Activated CD4-positive, alpha-beta T cell treated with anti-CD3 and anti-CD28 coated beads for 24 hours (primary cell): Measurements from ENCODE around the gene ARL15.

ENCODE experiments used
- DNase-seq, 2 donors: peaks; one replicate each; pipeline ENCODE4 v3.0.0-alpha.2; 2020; ENCODE audit warnings: low read depth in 2 of 2

ARL15 gene

DNA sequence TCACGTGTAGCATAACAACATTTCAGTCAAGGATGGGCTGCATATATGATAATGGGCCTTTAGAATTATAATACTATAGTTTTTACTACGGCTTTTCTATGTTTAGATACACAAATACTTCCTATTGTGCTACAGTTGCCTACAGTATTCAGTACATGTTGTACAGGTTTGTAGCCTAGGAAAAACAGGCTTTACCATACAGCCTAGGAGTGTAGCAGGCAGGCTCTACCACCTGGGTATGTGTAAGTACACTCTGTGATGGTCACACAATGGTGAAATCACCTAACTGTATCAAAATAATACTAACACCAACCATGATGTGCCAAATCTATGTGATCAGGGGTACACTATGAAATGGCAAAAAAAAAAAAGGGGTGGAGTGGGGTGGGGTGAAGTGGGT lies 372.9 kb downstream of the ARL15 start:
- no peak for DNase-seq

DNA sequence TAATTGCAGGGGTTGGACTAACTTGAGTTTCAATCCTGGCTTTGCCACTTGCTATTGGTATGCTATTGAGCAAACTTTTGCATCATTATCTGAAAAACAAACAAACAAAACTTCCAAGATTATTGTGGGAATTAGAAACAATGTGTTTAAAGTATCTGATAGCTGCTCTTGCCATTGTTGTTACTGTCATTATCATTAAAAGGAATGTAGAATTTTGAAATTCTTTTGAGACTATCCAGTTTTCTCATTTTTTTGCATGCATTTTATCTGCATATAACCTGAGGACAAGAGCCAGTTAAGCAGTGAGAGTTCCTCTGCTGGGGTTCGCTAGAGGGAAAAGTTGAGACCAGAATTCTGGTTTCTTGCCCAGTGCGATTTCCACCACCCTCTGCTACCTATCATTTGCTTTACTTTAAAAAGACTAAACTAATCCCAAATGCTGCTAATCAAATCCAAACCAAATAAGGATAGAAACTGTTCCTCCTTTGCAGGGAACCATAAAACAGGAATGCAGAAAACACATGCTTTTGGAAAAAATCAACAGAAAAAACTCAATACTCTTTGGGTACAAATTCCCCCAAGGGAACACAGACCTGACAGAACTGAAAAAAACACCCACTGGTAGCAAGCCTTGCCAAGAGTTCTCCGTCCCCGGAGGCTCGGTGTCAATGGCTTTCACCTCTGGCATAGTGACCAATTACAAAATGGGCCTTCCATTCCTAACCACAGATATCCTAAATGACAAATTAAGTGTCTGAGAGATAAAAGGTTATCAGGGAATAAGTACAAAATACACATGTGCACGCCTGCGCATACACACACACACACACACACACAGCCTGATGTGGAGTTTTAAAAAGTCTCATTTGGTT lies 373.7 kb downstream of the ARL15 start:
- DNase-seq, result no peak

DNA sequence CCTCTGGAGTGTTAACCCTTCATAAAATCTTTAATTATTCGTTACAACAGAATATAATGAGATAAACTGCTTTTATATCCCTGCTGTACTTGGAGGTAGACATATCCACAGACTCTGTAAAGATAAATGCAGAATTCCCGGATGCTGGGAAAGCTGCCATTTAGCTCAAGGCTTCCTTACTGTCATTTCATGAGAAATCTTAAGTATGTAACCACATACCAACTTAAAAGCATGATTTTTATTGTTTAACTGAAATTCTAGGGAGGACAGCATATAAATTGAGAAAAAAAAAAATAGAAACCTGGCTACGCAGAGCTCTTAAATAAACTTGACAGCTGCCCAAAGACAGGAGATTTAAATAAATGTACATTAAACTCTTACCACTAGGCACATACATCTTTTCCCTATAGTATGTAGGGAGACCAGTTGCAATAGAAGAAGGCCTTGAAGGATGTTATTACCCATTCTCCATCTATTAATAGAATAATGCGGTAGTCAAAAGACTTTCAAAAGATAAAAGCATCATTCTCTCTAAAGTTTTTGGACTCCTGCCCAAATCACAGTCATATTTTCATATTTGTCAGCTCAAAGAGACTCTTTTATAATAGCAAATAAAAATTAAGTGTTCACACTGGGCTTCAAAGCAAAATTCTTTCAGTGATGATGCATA lies 376.1 kb downstream of the ARL15 start:
- no peak for DNase-seq

DNA sequence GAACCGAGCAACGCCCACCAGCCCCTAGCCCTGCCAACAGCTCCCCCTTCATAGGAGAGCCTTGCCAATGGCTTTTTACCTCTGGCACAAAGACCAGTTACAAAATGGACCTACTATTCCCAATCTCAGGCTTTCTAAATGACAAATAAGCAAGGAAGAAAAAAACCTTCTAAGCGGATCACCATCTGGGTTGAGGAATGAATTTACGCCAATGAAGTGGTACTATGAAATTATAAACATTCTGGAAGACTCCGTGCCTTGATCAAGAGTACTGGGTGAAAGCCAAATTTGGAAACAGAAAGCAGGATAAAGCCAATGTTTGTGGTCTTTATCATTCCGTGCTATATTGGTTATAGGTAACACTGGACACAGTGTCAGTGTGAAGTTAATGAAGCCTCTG lies 378.0 kb downstream of the ARL15 start:
- DNase-seq, result no peak

DNA sequence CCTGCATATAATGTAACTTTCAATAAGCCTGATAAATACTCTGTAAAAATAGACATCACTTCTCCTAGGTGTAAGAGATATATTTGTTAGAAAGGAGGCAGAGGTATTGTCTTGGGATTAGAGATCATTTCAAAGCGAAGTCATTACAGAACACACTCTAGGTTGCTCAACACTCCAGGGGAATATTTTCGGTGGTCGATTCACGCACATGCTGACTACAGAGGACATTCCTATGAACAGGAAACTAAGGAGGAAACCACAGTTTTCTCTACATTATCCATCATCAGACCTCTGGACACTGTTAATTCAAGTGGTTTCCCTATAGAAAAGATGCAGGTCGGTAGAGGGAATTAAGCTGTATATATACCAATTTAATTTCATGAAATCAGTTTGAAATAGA lies 379.9 kb downstream of the ARL15 start:
- DNase-seq, result no peak

DNA sequence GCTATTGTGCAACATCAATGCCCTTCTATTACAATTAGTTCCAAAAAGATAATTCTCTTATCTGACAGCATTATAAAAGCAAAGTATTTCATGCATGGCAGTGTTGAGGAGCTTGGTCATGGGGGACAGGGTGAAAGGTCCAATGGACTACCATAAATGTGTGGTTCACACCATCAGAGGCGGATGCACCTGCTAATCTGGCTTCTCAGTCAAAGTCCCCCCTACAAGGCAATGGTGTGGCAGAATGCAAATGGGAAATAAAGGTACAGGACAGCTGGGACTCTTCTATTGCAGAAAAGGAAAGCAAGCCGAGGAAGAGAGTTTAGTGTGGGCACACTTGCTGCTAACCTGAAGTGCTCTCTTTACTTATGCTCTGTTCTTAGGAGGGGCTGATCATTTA lies 380.8 kb downstream of the ARL15 start:
- no peak for DNase-seq

DNA sequence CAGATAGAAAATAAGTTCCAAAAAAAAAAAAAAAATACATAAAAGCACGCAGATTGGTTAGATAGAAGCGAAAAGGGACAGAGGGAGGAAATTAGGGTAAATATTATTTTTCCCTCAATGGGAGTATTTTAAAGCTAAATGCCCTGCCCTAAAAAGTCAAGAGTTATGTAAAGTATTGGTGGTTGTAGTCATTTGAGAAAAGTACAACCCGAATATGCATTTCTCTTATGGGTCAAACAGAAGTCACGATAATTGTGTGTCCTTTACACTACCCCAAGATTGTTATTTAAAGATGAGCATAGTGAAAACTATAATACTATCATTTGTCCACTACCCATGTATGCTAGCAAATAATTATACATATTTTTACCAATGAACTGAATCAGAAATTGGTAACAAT lies 381.2 kb downstream of the ARL15 start:
- no peak for DNase-seq

DNA sequence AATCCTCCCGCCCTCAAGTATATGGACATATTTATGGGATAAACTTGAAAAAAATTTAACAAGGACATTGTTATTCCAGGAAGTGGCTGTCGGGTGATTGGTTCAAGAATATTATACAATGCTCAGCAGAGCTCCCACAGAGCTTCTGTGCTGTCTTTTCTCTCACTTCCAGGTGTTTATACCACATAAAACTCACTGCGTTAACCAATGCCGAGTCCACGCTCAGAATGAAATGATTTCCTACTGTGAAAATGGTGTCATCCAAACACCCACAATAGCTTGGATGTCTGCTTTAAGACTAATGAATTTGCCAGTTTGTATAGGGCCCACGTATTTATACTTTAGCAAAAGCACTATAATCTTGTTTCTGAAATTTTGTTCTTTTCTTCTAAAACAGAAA lies 381.7 kb downstream of the ARL15 start:
- no peak for DNase-seq

DNA sequence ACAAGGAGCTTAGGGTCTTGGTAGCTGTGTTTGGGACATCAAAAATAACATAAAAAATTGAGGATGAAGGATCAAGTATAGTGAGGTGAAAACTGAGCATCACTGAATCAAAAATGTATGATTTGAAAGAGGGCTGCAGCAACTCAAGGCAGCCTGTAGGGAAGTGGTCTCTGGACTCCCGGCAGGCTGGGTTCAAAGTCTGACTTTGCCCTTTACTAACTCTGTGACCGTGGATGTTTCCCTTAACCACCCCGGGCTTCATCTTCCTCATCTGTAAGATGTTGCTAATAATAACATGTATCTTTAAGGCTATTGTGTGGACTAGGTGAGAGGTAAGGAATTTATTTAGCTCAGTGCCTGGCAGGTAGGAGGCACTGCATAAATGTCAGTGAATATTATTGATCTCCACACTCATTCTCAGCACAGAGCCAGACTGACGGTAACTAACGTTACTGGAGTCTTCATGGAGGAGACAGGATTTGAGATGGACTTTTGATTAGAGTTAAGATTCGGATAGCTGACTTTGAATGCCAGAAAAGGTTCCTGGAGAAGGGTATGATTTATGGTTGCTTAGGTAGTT lies 382.6 kb downstream of the ARL15 start:
- DNase-seq, result no peak

DNA sequence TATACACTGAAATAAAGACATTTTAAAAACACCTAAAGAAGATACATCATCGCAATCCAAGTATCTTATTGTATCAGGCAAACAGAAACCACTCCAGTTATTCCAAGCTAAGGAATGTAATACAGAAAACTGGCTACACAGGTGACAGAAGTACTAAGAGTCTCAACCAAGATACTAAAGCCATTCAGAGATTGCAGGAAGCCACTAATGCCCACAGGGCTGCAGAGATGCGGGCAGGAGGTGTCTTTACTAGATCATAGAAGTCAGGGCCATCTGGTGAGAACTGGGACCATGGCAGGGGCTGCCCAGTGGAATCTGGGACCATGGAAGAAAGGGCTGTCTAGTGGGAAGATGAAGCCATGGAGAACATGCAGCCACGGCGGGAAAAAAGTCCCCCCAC lies 384.3 kb downstream of the ARL15 start:
- no peak for DNase-seq

DNA sequence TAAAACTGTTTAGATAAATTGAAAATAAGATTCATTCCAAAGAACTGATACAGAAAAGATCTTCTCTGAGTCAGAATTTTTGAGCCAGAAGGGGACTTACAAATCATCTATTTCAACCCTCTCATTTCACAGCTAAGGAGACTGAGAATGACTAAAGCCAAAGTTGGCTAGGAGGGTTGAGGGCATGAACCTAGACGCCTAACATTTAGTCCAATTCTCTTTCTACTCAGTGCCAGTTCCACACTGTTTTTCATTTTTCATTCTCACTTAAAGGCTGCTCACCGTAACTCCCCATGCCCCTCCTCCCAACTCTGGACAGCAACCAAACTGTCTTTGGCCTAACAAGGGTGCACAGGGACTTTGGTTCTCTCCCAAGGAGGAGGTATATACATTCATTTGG lies 386.0 kb downstream of the ARL15 start:
- no peak for DNase-seq

DNA sequence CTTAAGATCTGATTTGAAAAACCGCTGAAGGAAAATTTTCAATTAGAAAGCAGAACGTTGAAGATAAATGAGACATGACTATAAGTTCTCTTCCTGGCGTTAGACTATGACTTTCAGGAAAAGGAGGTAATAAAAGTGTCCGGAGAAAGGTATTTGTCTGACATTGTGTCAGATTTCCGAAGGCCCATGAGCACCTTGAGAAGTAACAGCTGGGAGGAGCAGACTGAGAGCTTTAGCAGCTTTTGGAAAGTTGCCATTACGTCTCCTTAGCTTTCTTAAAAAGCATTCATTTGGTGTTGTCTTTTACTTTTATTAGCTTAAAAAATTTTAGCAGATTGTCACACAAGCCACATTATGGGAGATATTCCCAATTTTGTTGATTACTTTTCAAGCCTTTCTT lies 386.4 kb downstream of the ARL15 start:
- no peak for DNase-seq

DNA sequence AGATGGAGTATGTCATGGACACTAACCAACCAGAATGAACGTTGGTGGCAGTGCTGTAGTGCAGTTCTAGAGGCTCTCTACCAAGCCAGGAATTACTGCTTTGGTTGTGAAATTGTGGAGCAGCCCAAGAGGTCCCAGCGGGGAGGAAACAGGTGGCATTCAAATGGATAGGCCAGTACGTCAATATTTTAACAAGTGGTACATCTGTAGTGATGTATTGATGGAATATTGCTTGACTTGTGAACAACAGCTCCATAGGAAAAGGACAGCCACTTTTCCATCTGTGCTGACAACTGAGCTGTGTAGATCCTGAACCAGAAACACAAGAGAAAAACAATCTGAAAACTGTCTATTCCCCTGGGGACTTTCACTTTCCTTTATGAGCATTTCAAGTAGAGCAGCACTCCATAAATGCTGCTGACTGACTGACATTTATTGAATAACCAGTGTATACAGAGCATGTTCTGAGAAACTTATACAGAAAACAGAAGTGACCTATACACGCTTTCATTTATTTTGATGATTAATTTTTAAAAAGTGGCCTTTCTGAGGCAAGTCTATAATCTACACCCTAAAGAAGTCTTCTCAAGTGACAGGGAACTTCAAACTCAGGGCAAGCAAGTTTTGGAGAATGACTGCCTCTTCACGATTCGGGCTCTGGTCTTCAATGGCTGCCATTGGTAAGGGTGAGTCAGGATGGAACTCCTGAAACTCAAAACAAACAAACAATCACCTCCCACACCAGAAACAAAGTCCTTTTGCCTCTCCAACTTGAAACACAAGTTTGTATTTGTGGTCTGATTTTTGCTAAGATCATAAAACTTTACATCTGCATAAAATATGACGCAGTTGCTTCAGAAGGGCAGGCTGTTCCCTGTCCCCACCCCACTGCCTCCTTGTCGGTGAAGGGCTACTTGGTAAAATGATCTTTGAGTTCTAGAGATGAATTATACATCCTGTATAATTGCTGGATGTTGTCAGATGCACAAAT lies 387.6 kb downstream of the ARL15 start:
- no peak for DNase-seq

DNA sequence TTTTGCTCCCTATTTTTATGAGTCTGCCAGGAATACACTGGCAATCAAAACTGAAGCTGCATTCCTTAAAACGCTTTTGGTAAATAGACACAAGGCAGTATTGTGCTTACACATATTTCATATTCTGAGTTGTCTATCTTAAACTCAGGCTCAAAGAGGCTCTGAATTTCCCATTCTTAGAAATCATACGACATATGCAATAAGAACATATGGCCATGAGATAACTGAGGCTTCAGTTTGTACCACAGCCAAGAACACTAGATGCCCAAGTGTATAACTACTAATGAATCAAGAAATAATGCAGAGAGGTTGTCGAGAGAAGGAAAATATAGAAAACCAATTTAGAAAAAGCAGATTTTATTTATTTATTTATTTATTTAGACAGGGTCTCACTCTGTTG lies 392.5 kb downstream of the ARL15 start:
- no peak for DNase-seq

DNA sequence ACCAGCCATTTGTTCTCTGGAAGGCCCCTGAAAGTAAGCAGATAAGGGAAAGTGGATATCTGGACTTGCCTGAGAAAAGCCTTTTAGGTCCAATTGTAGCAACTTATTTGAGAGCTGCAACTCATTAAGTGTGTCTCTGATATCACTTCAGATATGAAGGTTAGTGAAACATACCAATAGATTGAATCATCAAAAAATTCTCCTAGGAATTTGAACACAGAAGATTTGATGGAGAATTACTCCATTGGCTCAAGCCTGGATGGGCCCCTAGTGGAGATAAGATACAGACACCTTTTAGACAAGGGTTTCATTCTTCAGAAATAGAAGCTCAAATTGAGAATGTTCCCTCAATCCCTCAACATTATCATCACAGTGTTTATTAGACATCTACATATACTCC lies 393.3 kb downstream of the ARL15 start:
- DNase-seq, result no peak

DNA sequence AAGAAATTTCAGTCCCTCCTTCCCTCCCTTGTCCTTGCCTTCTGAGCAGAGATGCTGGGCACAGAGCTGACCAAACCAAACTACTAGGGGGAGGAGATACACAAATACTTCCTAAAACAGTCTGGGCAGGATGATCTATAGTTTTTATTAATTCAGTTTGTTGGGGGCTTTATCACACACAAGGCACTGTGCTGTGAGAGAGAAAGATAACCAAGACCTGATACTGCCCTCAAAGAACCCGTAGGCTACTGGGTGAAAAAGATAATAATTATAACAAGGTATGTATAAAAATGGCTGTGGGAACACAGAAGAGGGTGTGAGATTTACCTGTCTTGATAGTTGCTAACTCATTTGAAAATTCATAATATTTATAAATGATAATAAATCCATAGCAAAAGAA lies 395.3 kb downstream of the ARL15 start:
- DNase-seq, result no peak

DNA sequence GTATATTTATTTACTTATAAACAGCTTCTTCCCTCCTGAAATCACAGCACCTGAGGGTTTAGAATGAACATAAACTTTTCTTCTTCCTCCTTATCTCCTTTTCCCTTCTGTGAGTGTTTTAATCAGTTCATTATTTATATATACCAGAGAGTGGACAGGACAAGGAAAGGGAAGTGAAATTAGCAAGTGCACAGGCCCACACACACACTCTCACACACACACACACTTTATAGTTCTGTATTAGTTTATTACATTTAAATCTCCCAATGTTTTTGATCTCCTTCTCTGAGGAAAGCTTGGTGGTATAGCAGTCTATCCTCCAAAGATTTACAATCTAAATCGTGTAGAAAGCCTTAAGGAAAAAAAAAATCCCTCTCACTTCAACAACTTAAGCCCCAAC lies 396.4 kb downstream of the ARL15 start:
- no peak for DNase-seq

DNA sequence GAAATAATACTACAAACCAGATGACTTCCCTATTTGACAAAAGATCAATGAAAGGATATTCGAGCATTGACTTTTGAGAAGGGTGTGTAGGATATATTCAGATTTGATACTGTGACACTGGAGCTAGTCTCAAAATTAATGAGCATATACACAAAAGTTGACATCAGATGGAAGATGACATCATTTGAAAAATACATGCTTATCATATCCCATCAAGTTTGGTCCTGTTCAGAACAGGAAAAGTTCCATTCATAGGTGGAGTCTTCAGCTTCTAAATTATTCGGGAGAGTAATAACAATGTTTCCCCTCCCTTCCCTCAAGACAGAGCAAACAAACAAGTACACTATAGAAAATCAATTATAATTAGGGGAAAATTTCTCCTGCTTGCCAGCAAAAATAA lies 401.6 kb downstream of the ARL15 start:
- no peak for DNase-seq

DNA sequence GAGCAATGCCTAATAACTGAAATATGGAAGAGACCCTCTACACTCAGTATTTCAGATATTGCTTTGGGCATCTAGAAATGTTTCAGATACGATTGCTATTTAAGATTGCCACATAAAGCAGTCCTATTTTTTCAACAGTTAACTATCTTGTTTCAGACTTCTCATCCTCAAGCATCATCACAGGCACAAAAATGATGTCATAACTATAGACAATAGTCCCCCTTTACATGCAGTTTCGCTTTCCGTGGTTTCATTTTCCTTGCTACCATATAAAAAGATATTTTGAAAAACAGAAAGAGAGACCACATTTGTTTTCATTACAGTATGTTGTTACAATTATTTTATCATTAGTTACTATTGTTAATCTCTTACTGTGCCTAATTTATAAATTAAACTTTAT lies 402.5 kb downstream of the ARL15 start:
- DNase-seq, result no peak

DNA sequence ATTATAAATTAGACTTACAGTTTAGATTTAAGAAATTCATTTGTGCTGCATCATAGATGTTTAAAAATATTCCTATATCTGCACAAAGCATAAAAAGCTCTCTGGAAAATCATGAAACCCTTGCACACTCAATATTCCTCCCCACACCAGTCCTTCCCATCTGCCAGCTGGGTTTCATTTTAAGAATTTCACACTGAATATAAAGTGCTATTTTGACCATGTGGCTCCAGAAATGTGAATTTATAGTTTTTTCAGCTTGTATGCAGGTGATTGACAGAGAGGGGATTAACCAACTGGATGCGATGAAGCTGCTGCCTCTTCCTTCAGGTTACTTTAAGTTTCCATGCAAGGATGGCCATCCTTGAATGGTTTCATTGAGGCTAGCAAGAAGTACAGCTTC lies 403.6 kb downstream of the ARL15 start:
- DNase-seq, result no peak

DNA sequence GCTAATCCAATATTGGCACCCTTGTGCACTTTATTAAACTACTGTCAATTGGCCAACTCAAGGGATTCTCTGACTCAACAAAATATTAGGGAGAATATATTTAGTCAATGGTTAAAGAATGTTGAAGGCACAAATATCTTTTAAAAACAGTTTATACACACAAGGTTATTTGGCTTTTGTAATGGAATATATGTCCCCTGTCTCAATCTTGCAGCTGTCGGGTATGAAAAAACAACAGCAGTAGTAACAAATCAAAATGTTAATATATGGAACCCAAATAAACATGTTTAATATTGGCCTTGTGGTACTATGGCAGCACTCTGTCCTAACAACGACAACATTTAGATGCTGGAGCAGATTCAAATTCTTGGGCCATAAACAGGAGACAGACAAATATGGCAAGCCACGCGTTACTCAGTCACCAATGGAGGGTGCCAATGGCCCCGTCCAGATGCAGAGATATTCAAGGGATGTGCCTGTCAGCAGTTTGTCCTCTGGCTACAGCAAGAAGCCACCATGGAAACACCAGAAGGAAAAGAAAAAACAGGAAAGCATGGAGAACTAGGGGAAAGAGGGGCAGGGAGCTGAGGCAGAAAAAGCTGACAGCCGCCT lies 408.0 kb downstream of the ARL15 start:
- DNase-seq, result no peak

DNA sequence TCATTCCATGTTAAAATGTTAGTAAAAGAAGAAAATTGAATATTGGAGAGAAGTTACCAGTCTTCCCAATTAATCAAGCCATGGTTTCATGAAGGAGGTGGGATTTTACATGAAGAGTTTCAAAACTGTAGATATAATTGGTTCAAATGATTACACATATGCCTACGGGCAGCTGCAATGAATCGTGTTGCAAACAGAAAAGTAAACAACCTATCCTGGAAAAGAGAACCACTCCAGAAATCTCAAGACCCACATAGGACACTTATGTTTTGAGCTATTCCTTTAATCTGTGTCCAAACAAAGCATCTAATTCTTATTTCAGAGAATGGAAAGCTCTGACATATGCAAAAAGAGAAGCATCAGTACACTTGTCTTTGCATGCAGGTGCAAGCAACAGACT lies 409.7 kb downstream of the ARL15 start:
- DNase-seq, result no peak
